Breast epithelium (tissue), 4 donors: ENCODE measurements around the gene CHCHD6. TPM values are rescaled to one million over a fixed set of nuclear protein-coding genes. Genes with fewer than 3 reads are reported as not detected.

Experiments
- DNase-seq, 2 donors: peaks; one replicate each; pipeline ENCODE4 v3.0.0-alpha.2; 2019; ENCODE audit warnings: low spot score in 2 of 2
- H3K27ac ChIP-seq, 2 donors: fragments of 200-600 bp; sonication (generic) in 1 of 2; one replicate each; pipeline ENCODE4 v1.5.1; 2016 to 2019; ENCODE audit warnings: mild to moderate bottlenecking in 1 of 2
- H3K27me3 ChIP-seq, 2 donors: fragments of 200-600 bp; sonication (generic) in 1 of 2; one replicate each; pipeline versions ENCODE4 v1.5.1 to v1.6.0; 2017 to 2019; ENCODE audit warnings: control low read depth in 1 of 2, mild to moderate bottlenecking in 1 of 2
- H3K36me3 ChIP-seq: fragments of 200-600 bp; one replicate; pipeline ENCODE4 v1.5.1; 2019
- H3K4me1 ChIP-seq, 2 donors: fragments of 200-600 bp; sonication (generic); one replicate each; pipeline ENCODE4 v1.5.1; 2016 to 2019; ENCODE audit warnings: control low read depth in 1 of 2
- H3K4me3 ChIP-seq, 3 donors: fragments of 200-600 bp; sonication (generic); 1 replicate in 2 of 3; 2 replicates in 1 of 3; pipeline ENCODE4 v1.5.1; 2016 to 2019; ENCODE audit warnings: mild to moderate bottlenecking in 3 of 3, moderate library complexity in 2 of 3
- H3K9me3 ChIP-seq, 2 donors: fragments of 200-600 bp; sonication (generic) in 1 of 2; one replicate each; pipeline ENCODE4 v1.5.1; 2016 to 2019; ENCODE audit warnings: control low read depth in 1 of 2
- CTCF ChIP-seq, 3 donors: fragments of 450-650 bp; IDR thresholded peaks; one replicate each; pipeline ENCODE4 v1.5.1; 2016 to 2017; ENCODE audit warnings: antibody characterized with exemption in 3 of 3, mild to moderate bottlenecking in 3 of 3, moderate library complexity in 3 of 3
- POLR2A ChIP-seq: fragments of 450-650 bp; IDR thresholded peaks from one replicate; pipeline ENCODE4 v1.6.1; 2016; ENCODE audit warnings: antibody characterized with exemption, mild to moderate bottlenecking, moderate library complexity
- POLR2AphosphoS5 ChIP-seq, 3 donors: sonication (generic); formaldehyde crosslinking; IDR thresholded peaks; one replicate each; pipeline ENCODE4 v1.6.1; 2017; ENCODE audit warnings: antibody characterized with exemption in 3 of 3
- intact Hi-C: fragments of 100-400 bp; cut with DNase I; formaldehyde crosslinking; loops from one replicate; pipeline ENCODE4 v1.15.1; 2023; ENCODE audit warnings: low total_unique reads
- total RNA-seq, 3 donors: library from RNA; depleted of rRNA; stranded (reverse); fragments of >200 nt; gene quantifications; one replicate each; pipeline ENCODE4 v1.1.0, GENCODE V29; 2016

Gene CHCHD6
- total RNA-seq, 3 donors from 2014 or later = 12.2 to 21.2 (median 19.3) TPM

GRCh38 chr3:126678693-126679317, 25.2 kb upstream of the CHCHD6 start:
- no peaks in the 10 kb centered on the region for H3K4me1 ChIP-seq
- no peaks in the 10 kb centered on the region for H3K36me3 ChIP-seq
- no peak for TF ChIP-seq POLR2A
- no peak for TF ChIP-seq CTCF (IDR thresholded peaks at IDR 0.05)
- no peak for TF ChIP-seq POLR2AphosphoS5 (IDR thresholded peaks at IDR 0.05)
- intact Hi-C loops = no loop called here
- no peak overlapping the region for H3K27ac ChIP-seq
- no peaks in the 10 kb centered on the region for H3K9me3 ChIP-seq
- peak in 1 of 2 donors; percentile 14 for DNase-seq
- no peaks in the 10 kb centered on the region for H3K27me3 ChIP-seq
- H3K4me3 ChIP-seq = peak overlapping the region in 1 of 3 donors; percentile 1

GRCh38 chr3:126679318-126679751, 24.7 kb upstream of the CHCHD6 start:
- intact Hi-C loops = no loop called here
- TF ChIP-seq CTCF (IDR thresholded peaks at IDR 0.05) = peak; percentile 86 to 93 (median 89)
- TF ChIP-seq POLR2A = no peak
- Histone ChIP-seq H3K36me3 (no peaks in the 10 kb centered on the region), H3K4me3 (peak overlapping the region in 1 of 3 donors; percentile 1), H3K27me3 (no peaks in the 10 kb centered on the region), H3K4me1 (no peaks in the 10 kb centered on the region), H3K27ac (no peak overlapping the region), H3K9me3 (no peaks in the 10 kb centered on the region)
- DNase-seq = peak; percentile 69 to 85

- DNase-seq = peak in 1 of 2 donors; percentile 12
- Histone ChIP-seq H3K27ac (no peak overlapping the region), H3K4me1 (no peaks in the 10 kb centered on the region), H3K27me3 (no peaks in the 10 kb centered on the region), H3K4me3 (no peak overlapping the region), H3K36me3 (no peaks in the 10 kb centered on the region), H3K9me3 (no peaks in the 10 kb centered on the region)
- no peak for TF ChIP-seq POLR2AphosphoS5 (IDR thresholded peaks at IDR 0.05)
- TF ChIP-seq POLR2A = no peak
- no peak for TF ChIP-seq CTCF (IDR thresholded peaks at IDR 0.05)
- intact Hi-C loops = no loop called here
These were observed 24.0 kb upstream of the CHCHD6 start for GRCh38 chr3:126679831-126680666.

GRCh38 chr3:126680667-126681055, 23.4 kb upstream of the CHCHD6 start:
- intact Hi-C loops = no loop called here
- no peak for TF ChIP-seq CTCF (IDR thresholded peaks at IDR 0.05)
- TF ChIP-seq POLR2AphosphoS5 (IDR thresholded peaks at IDR 0.05) = no peak
- TF ChIP-seq POLR2A = no peak

GRCh38 chr3:126682009-126682408, 22.0 kb upstream of the CHCHD6 start:
- intact Hi-C loops = no loop called here
- Histone ChIP-seq H3K27ac (no peak overlapping the region), H3K4me1 (no peaks in the 10 kb centered on the region), H3K4me3 (no peak overlapping the region), H3K9me3 (no peaks in the 10 kb centered on the region), H3K27me3 (no peaks in the 10 kb centered on the region), H3K36me3 (no peaks in the 10 kb centered on the region)
- DNase-seq = no peak
- TF ChIP-seq POLR2A (no peak), CTCF (IDR thresholded peaks at IDR 0.05) (no peak), POLR2AphosphoS5 (IDR thresholded peaks at IDR 0.05) (no peak)

More at GRCh38 chr3:126680667-126681055, 23.4 kb upstream of the CHCHD6 start:
- no peak overlapping the region for H3K4me3 ChIP-seq
- H3K27me3 ChIP-seq = no peaks in the 10 kb centered on the region
- H3K27ac ChIP-seq = no peak overlapping the region
- no peaks in the 10 kb centered on the region for H3K9me3 ChIP-seq
- no peaks in the 10 kb centered on the region for H3K4me1 ChIP-seq
- H3K36me3 ChIP-seq = no peaks in the 10 kb centered on the region
- peak in 1 of 2 donors; percentile 7 for DNase-seq
